GM19043 (cell line): ENCODE results near the gene CLCF1.
A peak's percentile ranks its signal among the peaks of the same experiment; 100 is the strongest.
"Not testable (repeated sequence)": the region's sequence is repeated elsewhere in the genome, so short reads cannot be mapped to it uniquely, and the experiment has no call there.

Experiments
- ATAC-seq: cut with Tn5 transposase; IDR thresholded peaks from one replicate; pipeline ENCODE4 v1.9.1; 2021; ENCODE audit warnings: low read depth; ENCODE audit not compliant: unreplicated experiment

Gene CLCF1

GRCh38 chr11:67409261-67409666, 35.9 kb upstream of the CLCF1 start:
- ATAC-seq, result no peak

DNA sequence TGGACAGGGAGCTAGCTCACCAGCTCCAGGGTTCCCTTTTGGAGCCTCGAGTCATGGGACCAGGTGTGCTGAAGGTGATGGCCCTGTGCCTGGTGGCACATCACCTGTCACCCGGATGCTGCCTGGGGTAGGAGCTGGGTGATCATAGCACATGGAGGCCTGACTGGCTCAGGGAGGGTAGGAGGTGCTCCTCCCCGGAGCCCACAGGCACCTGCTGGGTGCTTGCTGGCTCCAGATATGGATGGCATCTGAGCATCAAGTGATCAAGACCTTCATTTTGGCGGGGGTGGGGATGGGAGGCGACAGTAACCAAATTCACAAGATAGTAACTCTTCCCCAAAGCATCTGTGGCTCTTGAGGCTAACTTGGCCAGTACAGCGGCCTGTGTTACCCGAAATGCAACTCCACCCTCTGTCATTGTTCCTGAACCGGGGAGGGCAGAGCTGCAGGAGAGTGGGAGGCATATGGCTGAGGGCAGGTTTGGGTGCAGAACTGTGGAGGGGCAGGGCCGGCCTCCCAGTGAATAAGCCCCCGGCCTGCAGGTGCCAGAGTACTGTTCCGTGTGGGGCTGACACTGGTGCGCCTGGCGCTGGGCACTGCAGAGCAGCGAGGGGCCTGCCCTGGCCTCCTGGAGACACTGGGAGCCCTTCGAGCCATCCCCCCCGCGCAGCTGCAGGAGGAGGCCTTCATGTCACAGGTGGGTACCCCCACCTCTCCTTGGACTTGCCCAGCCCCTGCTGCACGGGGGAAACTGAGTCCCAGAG, 35.2 kb upstream of the CLCF1 start:
- no peak for ATAC-seq

DNA sequence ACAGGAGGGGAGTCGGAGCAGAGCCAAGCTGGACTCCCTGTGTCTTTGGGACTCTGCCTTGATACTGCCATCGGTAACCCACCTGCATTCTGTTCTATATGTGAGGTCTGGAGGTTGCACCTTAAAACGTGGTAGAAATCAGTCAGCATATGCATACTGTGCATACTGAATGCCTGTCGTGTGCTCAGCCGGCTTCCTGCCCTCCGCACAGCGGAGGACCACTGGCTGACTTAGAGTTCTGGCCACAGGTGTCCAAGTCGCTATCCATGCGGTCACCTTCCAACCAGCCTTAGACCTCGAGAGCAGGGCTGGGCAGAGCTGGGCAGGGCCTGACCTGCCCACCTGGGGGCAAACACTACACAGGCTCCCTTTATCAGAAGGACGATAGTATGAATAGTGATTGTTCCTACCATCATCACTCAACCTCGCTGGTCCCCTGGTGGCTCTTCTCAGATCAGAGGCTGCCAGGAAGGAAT, 34.3 kb upstream of the CLCF1 start:
- no peak for ATAC-seq

DNA sequence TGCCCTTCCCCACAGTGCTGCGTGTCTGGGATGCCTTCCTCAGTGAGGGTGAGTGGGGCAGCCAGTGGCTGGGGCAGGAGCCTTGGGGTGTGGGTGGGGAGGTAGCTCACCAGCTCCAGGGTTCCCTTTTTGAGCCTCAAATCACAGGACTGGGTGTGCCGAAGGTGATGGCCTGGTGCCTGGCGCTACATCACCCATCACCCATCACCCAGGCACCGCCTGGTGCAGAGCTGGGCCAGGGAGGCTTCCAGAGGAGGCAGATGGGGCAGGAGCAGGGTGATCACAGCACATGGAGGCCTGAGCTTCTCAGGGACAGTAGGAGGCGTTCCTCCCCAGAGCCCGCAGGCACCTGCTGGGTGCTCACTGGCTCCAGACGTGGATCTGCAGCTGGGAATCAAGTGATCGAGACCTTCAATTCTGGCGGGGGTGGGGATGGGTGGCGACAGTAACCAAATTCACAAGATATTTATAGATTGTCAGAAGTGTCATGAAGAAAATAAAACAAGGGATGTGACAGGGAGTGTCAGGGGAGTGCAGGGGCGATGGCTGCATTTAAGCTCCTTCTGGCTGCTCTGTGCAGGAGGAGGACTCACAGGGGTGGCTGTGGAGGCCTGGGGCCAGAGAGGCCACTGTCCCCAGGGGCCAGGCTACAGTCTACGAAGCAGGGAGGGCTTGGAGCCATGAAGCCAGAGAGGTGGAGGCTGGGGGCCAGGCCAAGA, 33.7 kb upstream of the CLCF1 start:
- ATAC-seq, result no peak

DNA sequence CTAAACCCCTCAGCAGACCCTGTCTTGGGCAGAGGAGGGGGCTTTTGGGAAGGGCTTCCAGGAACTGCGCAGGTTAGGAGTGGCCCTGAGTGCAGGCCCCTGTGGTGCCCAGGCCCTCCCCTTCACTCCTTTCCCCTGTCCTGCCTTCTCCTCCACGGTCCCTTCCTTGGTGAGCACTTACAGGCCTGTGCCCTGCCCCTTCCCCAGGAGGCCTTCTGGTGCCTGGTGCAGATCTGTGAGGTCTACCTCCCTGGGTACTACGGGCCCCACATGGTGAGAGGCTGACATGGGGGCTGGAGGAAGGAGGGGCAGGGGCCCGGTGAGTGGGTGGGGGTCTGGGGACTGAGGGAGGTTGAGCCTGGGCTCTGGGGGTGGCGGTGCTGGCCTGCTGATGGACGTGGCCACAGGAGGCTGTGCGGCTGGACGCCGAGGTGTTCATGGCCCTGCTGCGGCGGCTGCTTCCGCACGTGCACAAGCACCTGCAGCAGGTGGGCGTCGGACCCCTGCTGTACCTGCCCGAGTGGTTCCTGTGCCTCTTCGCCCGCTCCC, 33.1 kb upstream of the CLCF1 start:
- no peak for ATAC-seq

- ATAC-seq, result no peak
These were observed 32.4 kb upstream of the CLCF1 start for GRCh38 chr11:67405688-67406339.

DNA sequence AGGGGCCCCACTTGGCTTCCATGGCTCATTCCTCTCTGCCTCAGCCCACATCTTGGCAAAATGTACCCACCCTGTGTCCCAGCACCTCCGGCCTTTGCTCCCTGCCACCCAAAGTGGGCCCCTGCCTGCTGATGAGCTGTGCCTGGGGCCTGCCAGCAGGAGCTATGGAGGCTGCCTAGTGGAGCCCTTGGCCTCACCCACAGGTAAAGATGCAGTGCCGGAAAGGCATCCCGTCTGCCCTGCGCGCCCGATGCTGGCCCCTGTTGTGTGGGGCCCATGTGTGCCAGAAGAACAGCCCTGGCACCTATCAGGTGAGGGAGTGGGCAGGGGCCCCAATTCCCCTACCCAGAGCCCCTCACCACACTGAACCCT, 31.8 kb upstream of the CLCF1 start:
- no peak for ATAC-seq

DNA sequence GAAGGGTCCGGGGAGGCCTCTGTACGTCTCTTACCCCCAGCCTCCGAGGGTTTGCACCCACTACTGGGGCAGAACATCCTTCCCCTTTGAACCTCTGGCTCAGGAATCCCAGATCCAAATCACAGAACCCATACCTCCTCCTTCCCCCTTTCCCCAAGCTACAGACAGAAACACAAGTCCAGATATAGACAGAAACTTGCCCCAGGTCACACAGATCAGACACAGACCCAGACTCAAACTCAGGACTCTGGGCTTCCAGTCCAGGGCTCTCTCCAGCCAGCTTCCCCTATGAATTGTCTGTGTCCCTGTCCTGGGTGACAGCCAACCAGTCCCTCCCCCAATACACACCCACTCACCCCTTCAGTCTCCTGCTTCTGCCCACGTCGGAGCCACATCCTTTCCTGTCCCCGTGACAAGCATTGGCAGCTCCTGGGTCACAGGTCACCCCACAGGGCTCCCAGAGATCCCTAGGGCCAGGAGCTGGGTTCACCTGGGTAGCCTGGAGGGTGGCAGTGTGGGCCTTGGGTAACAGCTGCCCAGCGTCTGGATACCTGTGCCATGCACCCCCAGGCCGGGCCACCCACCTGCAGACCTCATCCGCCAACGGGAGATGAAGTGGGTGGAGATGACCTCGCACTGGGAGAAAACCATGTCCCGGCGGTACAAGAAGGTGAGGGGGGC, 31.3 kb upstream of the CLCF1 start:
- ATAC-seq, result no peak

DNA sequence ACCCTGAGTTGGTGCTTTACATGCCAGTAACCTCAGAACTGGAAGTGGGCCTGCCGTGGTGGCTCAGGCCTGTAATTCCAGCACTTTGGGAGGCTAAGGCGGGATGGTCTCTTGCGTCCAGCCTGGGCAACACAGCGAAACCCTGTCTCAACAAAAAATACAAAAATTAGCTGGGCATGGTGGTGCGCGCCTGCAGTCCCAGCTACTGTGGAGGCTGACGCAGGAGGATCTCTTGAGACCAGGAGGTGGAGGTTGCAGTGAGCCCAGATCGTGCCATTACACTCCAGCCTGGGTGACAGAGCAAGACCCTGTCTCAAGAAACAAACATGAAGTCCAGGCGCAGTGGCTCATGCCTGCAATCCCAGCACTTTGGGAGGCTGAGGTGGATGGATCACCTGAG, 29.7 kb upstream of the CLCF1 start:
- not testable (repeated sequence) for ATAC-seq

DNA sequence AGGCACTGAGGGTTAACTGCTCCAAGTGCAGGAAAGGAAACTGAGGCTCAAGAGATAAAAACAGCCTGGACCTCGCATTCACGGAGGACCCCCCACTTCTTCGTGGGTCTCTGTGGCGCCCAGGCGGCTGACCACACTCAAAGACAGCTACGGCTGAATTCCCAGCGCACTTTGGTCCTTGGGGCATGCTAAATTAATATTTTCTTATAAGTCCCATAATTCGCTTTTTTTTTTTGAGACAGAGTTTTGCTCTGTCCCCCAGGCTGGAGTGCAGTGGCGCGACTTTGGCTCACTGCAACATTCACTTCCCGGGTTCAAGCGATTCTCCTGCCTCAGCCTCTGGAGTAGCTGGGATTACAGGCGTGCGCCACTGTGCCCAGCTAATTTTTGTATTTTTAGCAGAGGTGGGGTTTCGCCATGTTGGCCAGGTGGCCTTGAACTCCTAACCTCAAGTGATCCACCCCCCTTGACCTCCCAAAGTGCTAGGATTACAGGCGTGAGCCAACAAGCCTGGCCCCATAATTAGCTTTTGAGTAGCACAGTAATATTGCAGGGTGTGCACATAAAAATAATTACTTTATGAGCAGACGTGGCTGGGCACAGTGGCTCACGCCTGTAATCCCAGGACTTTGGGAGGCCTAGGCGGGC, 28.9 kb upstream of the CLCF1 start:
- not testable (repeated sequence) for ATAC-seq

GRCh38 chr11:67401495-67402191, 28.2 kb upstream of the CLCF1 start, which contains the start of gene PPP1CA:
Gene PPP1CA (minus strand): TSS chr11:67401858. CDS start chr11:67401782, 76 bp downstream.
- peak; percentile 47 for ATAC-seq

GRCh38 chr11:67400942-67401494, 27.6 kb upstream of the CLCF1 start:
- ATAC-seq, result peak; percentile 6

DNA sequence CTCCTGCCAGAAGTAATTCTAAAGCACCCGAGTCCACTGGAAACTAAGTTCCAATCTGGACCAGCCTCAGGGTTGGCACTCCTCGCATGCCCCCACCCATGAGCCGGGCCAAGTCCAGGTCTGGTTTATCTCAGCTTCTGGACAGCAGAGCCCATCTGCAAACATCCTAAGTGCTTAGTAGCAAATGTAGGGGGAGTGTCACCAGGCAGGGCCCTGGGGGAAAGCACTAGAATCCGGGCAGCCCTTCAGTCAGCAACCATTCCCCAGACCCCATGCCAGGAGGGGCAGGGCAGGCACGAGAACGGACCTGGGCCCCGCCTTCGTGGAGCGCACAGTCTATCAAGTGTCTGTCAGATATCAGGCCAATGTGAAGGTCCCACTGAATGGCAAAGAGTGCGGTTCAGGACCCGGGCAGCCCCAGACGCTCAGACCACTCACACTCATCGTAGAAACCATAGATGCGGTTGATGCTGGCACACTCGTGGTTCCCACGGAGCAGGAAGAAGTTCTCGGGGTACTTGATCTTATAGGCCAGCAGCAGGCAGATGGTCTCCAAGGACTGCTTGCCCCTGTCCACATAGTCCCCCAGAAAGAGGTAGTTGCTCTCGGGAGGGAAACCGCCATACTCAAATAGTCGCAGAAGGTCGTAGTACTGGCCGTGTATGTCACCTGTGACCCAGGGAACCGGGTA, 27.0 kb upstream of the CLCF1 start:
- no peak for ATAC-seq

DNA sequence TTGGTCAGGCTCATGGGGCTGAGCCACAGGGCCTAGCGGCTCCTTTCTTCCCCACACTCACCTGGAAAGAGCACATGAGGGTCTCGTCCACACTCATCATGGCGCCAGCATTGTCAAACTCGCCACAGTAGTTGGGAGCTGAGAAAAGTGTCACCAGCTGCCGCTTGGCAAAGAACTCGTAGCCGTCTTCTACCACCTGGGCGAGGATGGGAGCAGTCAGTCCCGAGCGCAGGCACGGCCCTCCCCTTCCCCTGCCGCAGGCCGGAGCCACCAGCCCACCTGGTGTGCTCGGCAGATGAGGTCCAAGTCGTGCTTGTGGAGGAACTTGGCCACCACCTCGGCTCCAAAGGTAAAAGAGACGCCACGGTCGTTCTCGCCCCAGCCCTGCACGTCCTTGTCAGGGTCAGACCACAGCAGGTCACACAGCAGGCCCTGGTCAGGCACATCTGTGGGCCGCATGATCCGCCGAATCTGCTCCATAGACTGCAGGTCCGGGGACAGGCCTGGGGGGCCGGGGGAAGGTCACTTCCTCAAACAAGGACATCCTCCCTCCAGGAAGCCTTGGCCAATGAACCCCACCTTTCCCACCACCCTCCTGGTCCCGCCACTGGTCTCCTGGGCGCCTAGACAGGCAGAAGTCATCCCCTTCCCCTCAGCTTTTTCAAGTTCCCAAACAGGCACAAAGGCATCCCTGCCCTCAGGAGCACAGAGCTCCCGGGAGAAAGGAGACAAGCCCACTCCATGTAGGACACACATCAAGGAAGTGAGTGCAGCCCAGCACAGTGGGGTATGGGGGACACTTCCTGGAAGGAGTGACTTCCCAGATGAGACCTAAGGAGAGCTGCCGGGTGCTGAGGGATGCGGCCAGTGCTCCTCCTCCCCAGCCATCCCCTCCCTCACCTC, 25.5 kb upstream of the CLCF1 start:
- ATAC-seq, result no peak

DNA sequence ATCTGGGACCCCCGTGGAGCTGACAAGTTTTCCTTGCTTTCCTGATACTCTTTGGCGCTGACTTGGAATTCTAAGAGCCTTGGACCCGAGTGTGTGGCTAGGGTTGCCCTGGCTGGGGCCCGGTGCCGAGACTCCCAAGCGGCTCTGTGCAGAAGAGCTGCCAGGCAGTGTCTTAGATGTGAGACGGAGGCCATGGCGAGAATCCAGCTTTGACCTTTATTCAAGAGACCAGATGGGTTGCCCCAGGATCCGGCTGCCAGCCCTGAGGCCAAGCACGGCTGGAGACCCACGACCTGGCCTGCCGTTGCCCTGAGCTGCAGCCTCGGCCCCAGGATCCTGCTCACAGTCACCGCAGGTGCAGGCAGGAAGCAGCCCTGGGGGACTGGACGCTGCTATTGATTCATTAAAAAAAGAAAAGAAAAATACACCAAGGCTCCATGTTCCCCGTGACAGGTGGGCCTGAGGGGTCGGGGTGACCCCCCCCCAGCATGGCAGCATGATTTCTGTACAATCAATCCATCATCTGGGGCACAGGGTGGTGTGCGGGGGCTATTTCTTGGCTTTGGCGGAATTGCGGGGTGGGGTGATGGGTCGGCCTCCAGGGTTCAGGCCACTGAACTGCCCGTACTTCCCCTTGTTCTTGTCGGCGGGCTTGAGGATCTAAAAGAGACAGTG, 24.7 kb upstream of the CLCF1 start:
- ATAC-seq, result no peak

GRCh38 chr11:67397536-67397935, 24.1 kb upstream of the CLCF1 start:
- no peak for ATAC-seq
